Upper lobe of left lung (tissue), 6 donors: Measurements from ENCODE around the gene TIMP2. TPM values are rescaled to one million over a fixed set of nuclear protein-coding genes. Genes with fewer than 3 reads are reported as not detected.
A peak's percentile ranks its signal among the peaks of the same experiment; 100 is the strongest.
"Not testable (repeated sequence)": the region's sequence is repeated elsewhere in the genome, so short reads cannot be mapped to it uniquely, and the experiment has no call there.

ENCODE experiments used
- ATAC-seq, 2 donors: fragments of 200-7000 bp; cut with Tn5 transposase; one replicate each; pipeline ENCODE4 v1.9.1; 2022; ENCODE audit warnings: mild to moderate bottlenecking in 2 of 2, moderate library complexity in 2 of 2; ENCODE audit not compliant: low FRiP score in 2 of 2
- DNase-seq, 2 donors: peaks; one replicate each; pipeline ENCODE4 v3.0.0-alpha.2; 2019 to 2020
- H3K27ac ChIP-seq, 4 donors: fragments of 200-600 bp; sonication (generic); one replicate each; pipeline ENCODE4 v1.5.1; 2016 to 2019
- H3K27me3 ChIP-seq, 4 donors: fragments of 200-600 bp; sonication (generic); one replicate each; pipeline ENCODE4 v1.5.1; 2017 to 2019
- H3K36me3 ChIP-seq, 4 donors: fragments of 200-600 bp; sonication (generic); one replicate each; pipeline ENCODE4 v1.5.1; 2016 to 2019
- H3K4me1 ChIP-seq, 4 donors: fragments of 200-600 bp; sonication (generic); one replicate each; pipeline ENCODE4 v1.5.1; 2018 to 2019
- H3K4me3 ChIP-seq, 4 donors: fragments of 200-600 bp; sonication (generic); one replicate each; pipeline ENCODE4 v1.5.1; 2017 to 2019; ENCODE audit warnings: mild to moderate bottlenecking in 2 of 4, moderate library complexity in 1 of 4
- H3K9me3 ChIP-seq, 4 donors: fragments of 200-600 bp; sonication (generic); one replicate each; pipeline ENCODE4 v1.5.1; 2018 to 2019
- CTCF ChIP-seq, 6 experiments: fragments of 450-650 bp in 4 of 6; fragments of 200-600 bp in 2 of 6; sonication (generic) in 2 of 6; IDR thresholded peaks; one replicate each; pipeline ENCODE4 v1.5.1; 2016 to 2019; ENCODE audit warnings: antibody characterized with exemption in 6 of 6
- EP300 ChIP-seq, 4 donors: sonication (generic); formaldehyde crosslinking; IDR thresholded peaks; one replicate each; pipeline ENCODE4 v1.5.1; 2017; ENCODE audit warnings: antibody characterized with exemption in 4 of 4, control low read depth in 2 of 4
- POLR2A ChIP-seq, 4 donors: fragments of 450-650 bp; IDR thresholded peaks; one replicate each; pipeline ENCODE4 v1.5.1; 2016 to 2017; ENCODE audit warnings: antibody characterized with exemption in 4 of 4, mild to moderate bottlenecking in 2 of 4
- POLR2AphosphoS5 ChIP-seq, 2 donors: sonication (generic); formaldehyde crosslinking; IDR thresholded peaks; one replicate each; pipeline ENCODE4 v1.5.1; 2017; ENCODE audit warnings: antibody characterized with exemption in 2 of 2
- WGBS, 2 donors: methylation state at CpG; one replicate each; pipeline ENCODE4 v1.1.5; 2017 to 2018; 5-methylcytosine and 5-hydroxymethylcytosine counted together
- total RNA-seq, 6 donors: library from RNA; depleted of rRNA in 4 of 6; stranded (reverse); fragments of >200 nt in 4 of 6; gene quantifications; one replicate each; pipeline versions ENCODE4 v1.1.0 to v1.2.1, GENCODE V29; 2016 to 2021
- donor health status: DM: no; HTN: no; CAD: no; lungs with moderate emphysema.
- donor health status: DM: no; HTN: yes; CAD: no; lungs with severe emphysema.

TIMP2 gene
- total RNA-seq, 6 donors from 2014 or later, result 60.8 to 313 (median 145) TPM

DNA sequence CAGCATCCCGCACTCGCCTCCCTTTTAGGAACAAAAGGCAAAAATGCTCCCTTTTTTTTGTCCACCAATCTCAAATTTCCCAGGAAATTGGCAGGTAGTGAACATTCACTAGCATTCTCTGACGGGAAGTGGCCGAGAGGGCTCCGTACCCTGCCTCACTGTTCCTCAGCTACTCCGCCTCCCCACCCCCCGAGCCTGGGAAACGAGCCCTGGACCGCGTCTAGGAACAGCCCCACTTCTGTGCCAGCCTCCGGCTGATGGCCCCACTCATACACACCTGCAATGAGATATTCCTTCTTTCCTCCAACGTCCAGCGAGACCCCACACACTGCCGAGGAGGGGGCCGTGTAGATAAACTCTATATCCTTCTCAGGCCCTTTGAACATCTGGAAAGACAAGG lies 54.6 kb downstream of the TIMP2 start:
- Histone ChIP-seq H3K27ac (no peak overlapping the region), H3K36me3 (peaks cover 0 to 46% (median 7%) of the 10 kb centered on the region in 4 donors), H3K27me3 (no peaks in the 10 kb centered on the region), H3K9me3 (no peaks in the 10 kb centered on the region), H3K4me1 (peaks cover 6 to 18% (median 7%) of the 10 kb centered on the region in 4 donors), H3K4me3 (no peak overlapping the region)
- DNase-seq, result no peak
- 83 to 88% methylated on average over 15 of the region's 15 CpGs for WGBS, 2 donors
- no peak for TF ChIP-seq EP300 (IDR thresholded peaks at IDR 0.05)
- TF ChIP-seq POLR2AphosphoS5 (IDR thresholded peaks at IDR 0.05), result no peak
- no peak for TF ChIP-seq POLR2A (IDR thresholded peaks at IDR 0.05)
- no peak for TF ChIP-seq CTCF (IDR thresholded peaks at IDR 0.05)
- ATAC-seq, result no peak

- DNase-seq, result no peak
- WGBS, 2 donors, result 71 to 78% methylated on average over 7 of the region's 7 CpGs
- peaks cover 0 to 40% (median 7%) of the 10 kb centered on the region in 4 donors for H3K36me3 ChIP-seq
- no peak overlapping the region for H3K27ac ChIP-seq
- H3K4me1 ChIP-seq, result peaks cover 6 to 14% (median 9%) of the 10 kb centered on the region in 4 donors
- H3K9me3 ChIP-seq, result no peaks in the 10 kb centered on the region
- ATAC-seq, result no peak
- H3K27me3 ChIP-seq, result no peaks in the 10 kb centered on the region
- H3K4me3 ChIP-seq, result no peak overlapping the region
- TF ChIP-seq CTCF (IDR thresholded peaks at IDR 0.05) (no peak), EP300 (IDR thresholded peaks at IDR 0.05) (no peak), POLR2A (IDR thresholded peaks at IDR 0.05) (no peak), POLR2AphosphoS5 (IDR thresholded peaks at IDR 0.05) (no peak)
These were observed 56.8 kb downstream of the TIMP2 start for GRCh38 chr17:78868391-78868790.

DNA sequence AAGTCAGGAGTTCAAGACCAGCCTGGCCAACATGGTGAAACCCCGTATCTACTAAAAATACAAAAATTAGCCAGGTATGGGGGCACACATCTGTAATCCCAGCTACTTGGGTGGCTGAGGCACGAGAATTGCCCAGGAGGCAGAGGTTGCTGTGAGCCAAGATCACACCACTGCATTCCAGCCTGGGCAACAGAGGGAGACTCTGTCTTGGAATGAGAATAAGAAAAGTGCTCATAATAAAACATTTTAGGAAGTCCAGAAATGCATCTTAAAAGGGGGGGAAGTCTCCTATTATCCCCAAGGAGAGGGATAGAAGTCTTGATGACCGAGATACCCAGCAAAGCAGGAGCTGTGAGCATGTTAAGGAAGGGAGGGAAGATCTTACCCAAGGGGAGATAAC lies 58.1 kb downstream of the TIMP2 start:
- not testable (repeated sequence) for H3K27me3 ChIP-seq, DNase-seq, ATAC-seq, H3K4me3 ChIP-seq, H3K9me3 ChIP-seq
- peak overlapping the region; percentile 11 to 53 (median 43) for H3K27ac ChIP-seq
- WGBS, 2 donors, result 81 to 95% methylated on average over 3 of the region's 3 CpGs
- H3K36me3 ChIP-seq, result peaks cover 0 to 29% (median 7%) of the 10 kb centered on the region in 4 donors
- H3K4me1 ChIP-seq, result peaks cover 6 to 14% (median 11%) of the 10 kb centered on the region in 4 donors

GRCh38 chr17:78865682-78866390 lies 59.4 kb downstream of the TIMP2 start:
- H3K27me3 ChIP-seq, result no peaks in the 10 kb centered on the region
- TF ChIP-seq POLR2A (IDR thresholded peaks at IDR 0.05) (no peak), CTCF (IDR thresholded peaks at IDR 0.05) (peak; percentile 81 to 91 (median 89))
- H3K27ac ChIP-seq, result peak overlapping the region in 3 of 4 donors; percentile 32 to 49 (median 37)
- 25 to 28% methylated on average over 19 of the region's 19 CpGs for WGBS, 2 donors
- H3K4me1 ChIP-seq, result peaks cover 6 to 14% (median 11%) of the 10 kb centered on the region in 4 donors
- peak overlapping the region in 1 of 4 donors; percentile 25 for H3K4me3 ChIP-seq
- peak in 1 of 2 donors; percentile 87 for DNase-seq
- no peaks in the 10 kb centered on the region for H3K9me3 ChIP-seq
- ATAC-seq, result peak; percentile 74 to 86
- peaks cover 0 to 21% (median 7%) of the 10 kb centered on the region in 4 donors for H3K36me3 ChIP-seq

DNA sequence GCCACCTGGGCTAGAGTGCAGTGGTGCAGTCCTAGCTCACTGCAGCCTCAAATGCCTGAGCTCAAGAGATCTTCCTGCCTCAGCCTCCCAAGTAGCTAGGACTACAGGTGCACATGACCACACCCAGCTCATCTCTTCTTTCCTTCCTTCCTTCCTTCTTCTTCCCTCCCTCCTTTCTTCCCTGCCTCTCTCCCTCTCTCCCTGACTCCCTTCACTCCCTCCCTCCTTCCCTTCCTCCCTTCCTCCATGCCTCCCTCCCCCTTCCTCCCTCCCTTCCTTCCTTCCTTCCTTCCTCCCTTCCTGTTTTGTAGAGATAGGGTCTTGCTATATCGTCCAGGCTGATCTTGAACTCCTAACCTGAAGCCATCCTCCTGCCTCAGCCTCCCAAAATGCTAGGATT lies 61.1 kb downstream of the TIMP2 start:
- H3K27me3 ChIP-seq, result no peaks in the 10 kb centered on the region
- ATAC-seq, result no peak
- WGBS, 2 donors, result 33 to 57% methylated on average over 1 of the region's 1 CpG
- peaks cover 0 to 18% (median 2%) of the 10 kb centered on the region in 4 donors for H3K36me3 ChIP-seq
- DNase-seq, result no peak
- H3K4me1 ChIP-seq, result peaks cover 6 to 14% (median 11%) of the 10 kb centered on the region in 4 donors
- no peaks in the 10 kb centered on the region for H3K9me3 ChIP-seq
- H3K4me3 ChIP-seq, result no peak overlapping the region
- H3K27ac ChIP-seq, result no peak overlapping the region
- no peak for TF ChIP-seq POLR2AphosphoS5 (IDR thresholded peaks at IDR 0.05)
- TF ChIP-seq EP300 (IDR thresholded peaks at IDR 0.05), result no peak
- TF ChIP-seq POLR2A (IDR thresholded peaks at IDR 0.05), result no peak
